Activated CD8-positive, alpha-beta memory T cell treated with anti-CD3 and anti-CD28 coated beads for 1 hour (primary cell): ENCODE measurements around the gene CCNI.
"Not testable (repeated sequence)": the region's sequence is repeated elsewhere in the genome, so short reads cannot be mapped to it uniquely, and the experiment has no call there.

Experiments used
- DNase-seq, 2 donors: peaks; one replicate each; pipeline ENCODE4 v3.0.0-alpha.2; 2020; ENCODE audit warnings: low read depth in 1 of 2; ENCODE audit errors: extremely low read depth in 1 of 2

The CCNI gene

GRCh38 chr4:77040854-77041725 lies 34.7 kb downstream of the CCNI start:
- no peak for DNase-seq

- no peak for DNase-seq
These were observed 35.5 kb downstream of the CCNI start for GRCh38 chr4:77040270-77040669.

GRCh38 chr4:77039796-77040195 lies 36.0 kb downstream of the CCNI start:
- no peak for DNase-seq

GRCh38 chr4:77037736-77038135 lies 38.1 kb downstream of the CCNI start:
- DNase-seq: no peak

GRCh38 chr4:77037168-77037567 lies 38.6 kb downstream of the CCNI start:
- not testable (repeated sequence) for DNase-seq

- no peak for DNase-seq
These were observed 39.6 kb downstream of the CCNI start for GRCh38 chr4:77036206-77036605.

GRCh38 chr4:77035153-77035552 lies 40.6 kb downstream of the CCNI start:
- DNase-seq: no peak

- DNase-seq: no peak
These were observed 44.2 kb downstream of the CCNI start for GRCh38 chr4:77031544-77031943.

GRCh38 chr4:77029757-77030156 lies 46.0 kb downstream of the CCNI start:
- not testable (repeated sequence) for DNase-seq

GRCh38 chr4:77028246-77028645 lies 47.5 kb downstream of the CCNI start:
- DNase-seq: no peak

GRCh38 chr4:77026322-77026704 lies 49.5 kb downstream of the CCNI start:
- DNase-seq: no peak

GRCh38 chr4:77025643-77026321 lies 50.0 kb downstream of the CCNI start:
- DNase-seq: no peak

- DNase-seq: no peak
These were observed 51.9 kb downstream of the CCNI start for GRCh38 chr4:77023920-77024319.

GRCh38 chr4:77022560-77023179 lies 53.1 kb downstream of the CCNI start:
- no peak for DNase-seq

- DNase-seq: no peak
These were observed 54.1 kb downstream of the CCNI start for GRCh38 chr4:77021614-77022089.

- DNase-seq: no peak
These were observed 55.8 kb downstream of the CCNI start for GRCh38 chr4:77020017-77020416.

GRCh38 chr4:77015390-77015789 lies 60.4 kb downstream of the CCNI start:
- DNase-seq: no peak

- no peak for DNase-seq
These were observed 61.5 kb downstream of the CCNI start for GRCh38 chr4:77014256-77014655.

- no peak for DNase-seq
These were observed 63.1 kb downstream of the CCNI start for GRCh38 chr4:77012726-77013125.

GRCh38 chr4:77010841-77011354 lies 64.9 kb downstream of the CCNI start:
- no peak for DNase-seq

- no peak for DNase-seq
These were observed 66.2 kb downstream of the CCNI start for GRCh38 chr4:77009511-77010115.
